GM21619 (cell line): ENCODE data around the gene HES7.
"Not testable (repeated sequence)": the region's sequence is repeated elsewhere in the genome, so short reads cannot be mapped to it uniquely, and the experiment has no call there.

Source experiments
- ATAC-seq: cut with Tn5 transposase; IDR thresholded peaks from one replicate; pipeline ENCODE4 v1.9.1; 2021; ENCODE audit not compliant: unreplicated experiment

Gene HES7

GRCh38 chr17:8122924-8123694 lies 797 bp downstream of the HES7 start:
- no peak for ATAC-seq

GRCh38 chr17:8122422-8122923 lies 1.4 kb downstream of the HES7 start:
- ATAC-seq, result no peak

- ATAC-seq, result peak; percentile 18
Measured at GRCh38 chr17:8121681-8122421, 2.1 kb downstream of the HES7 start.

- ATAC-seq, result no peak
Measured at GRCh38 chr17:8121407-8121680, 2.6 kb downstream of the HES7 start.

- no peak for ATAC-seq
Measured at GRCh38 chr17:8120520-8121406, 3.1 kb downstream of the HES7 start.

GRCh38 chr17:8119581-8120519 lies 4.1 kb downstream of the HES7 start:
- no peak for ATAC-seq

GRCh38 chr17:8118769-8119580 lies 4.9 kb downstream of the HES7 start:
- peak; percentile 28 for ATAC-seq

GRCh38 chr17:8117980-8118768 lies 5.7 kb downstream of the HES7 start, which contains the start of gene ALOXE3:
Gene ALOXE3 (minus strand): TSS chr17:8118514. CDS start chr17:8117990, 524 bp downstream.
- no peak for ATAC-seq

GRCh38 chr17:8117367-8117979 lies 6.4 kb downstream of the HES7 start:
- no peak for ATAC-seq

- no peak for ATAC-seq
Measured at GRCh38 chr17:8116776-8117175, 7.1 kb downstream of the HES7 start.

GRCh38 chr17:8110907-8111306 lies 13.0 kb downstream of the HES7 start:
- no peak for ATAC-seq

GRCh38 chr17:8110456-8110804 lies 13.5 kb downstream of the HES7 start:
- ATAC-seq, result no peak

GRCh38 chr17:8109661-8110455 lies 14.0 kb downstream of the HES7 start:
- ATAC-seq, result no peak

GRCh38 chr17:8108972-8109660 lies 14.8 kb downstream of the HES7 start:
- no peak for ATAC-seq

- ATAC-seq, result not testable (repeated sequence)
Measured at GRCh38 chr17:8106980-8107379, 16.9 kb downstream of the HES7 start.

- no peak for ATAC-seq
Measured at GRCh38 chr17:8105957-8106398, 17.9 kb downstream of the HES7 start.

- no peak for ATAC-seq
Measured at GRCh38 chr17:8104911-8105310, 19.0 kb downstream of the HES7 start.
